ENCODE results near the gene CMTM8. TPM values are rescaled to one million over a fixed set of nuclear protein-coding genes. Genes with fewer than 3 reads are reported as not detected.

CMTM8 gene
- total RNA-seq, 1 experiment from 2014 or later, result 9.0 TPM

GRCh38 chr3:32306072-32306471 lies 67.6 kb downstream of the CMTM8 start:
- Mint-ChIP-seq H3K4me1 (peaks cover 51% of the 10 kb centered on the region), H3K4me3 (no peak overlapping the region), H3K27ac (no peak overlapping the region), H3K9me3 (peaks cover 8% of the 10 kb centered on the region), H3K36me3 (no peaks in the 10 kb centered on the region), H3K27me3 (ENCODE audit: low read depth) (no peaks in the 10 kb centered on the region)
- no peak for ATAC-seq
- no peak for DNase-seq (ENCODE audit: low spot score)
- POLR2A ChIA-PET, result no interaction called here
- TF ChIP-seq JUN (CRISPR knock-in tag; IDR thresholded peaks at IDR 0.05) (no peak), OVOL2 (CRISPR knock-in tag; IDR thresholded peaks at IDR 0.05; ENCODE audit: borderline replicate concordance) (no peak), ZNF138 (CRISPR knock-in tag; conservative IDR thresholded peaks at IDR 0.05) (no peak), E2F5 (CRISPR knock-in tag; IDR thresholded peaks at IDR 0.05) (no peak)
- TF ChIP-seq, protein P1, sequence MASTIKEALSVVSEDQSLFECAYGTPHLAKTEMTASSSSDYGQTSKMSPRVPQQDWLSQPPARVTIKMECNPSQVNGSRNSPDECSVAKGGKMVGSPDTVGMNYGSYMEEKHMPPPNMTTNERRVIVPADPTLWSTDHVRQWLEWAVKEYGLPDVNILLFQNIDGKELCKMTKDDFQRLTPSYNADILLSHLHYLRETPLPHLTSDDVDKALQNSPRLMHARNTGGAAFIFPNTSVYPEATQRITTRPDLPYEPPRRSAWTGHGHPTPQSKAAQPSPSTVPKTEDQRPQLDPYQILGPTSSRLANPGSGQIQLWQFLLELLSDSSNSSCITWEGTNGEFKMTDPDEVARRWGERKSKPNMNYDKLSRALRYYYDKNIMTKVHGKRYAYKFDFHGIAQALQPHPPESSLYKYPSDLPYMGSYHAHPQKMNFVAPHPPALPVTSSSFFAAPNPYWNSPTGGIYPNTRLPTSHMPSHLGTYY (CRISPR knock-in tag; IDR thresholded peaks at IDR 0.05), result no peak
- CTCF ChIA-PET, result interaction anchor here (1.0 kb wide), 1 partner anchor 162 kb away, joined by 3 read pairs; no protein-coding TSS in a partner anchor

DNA sequence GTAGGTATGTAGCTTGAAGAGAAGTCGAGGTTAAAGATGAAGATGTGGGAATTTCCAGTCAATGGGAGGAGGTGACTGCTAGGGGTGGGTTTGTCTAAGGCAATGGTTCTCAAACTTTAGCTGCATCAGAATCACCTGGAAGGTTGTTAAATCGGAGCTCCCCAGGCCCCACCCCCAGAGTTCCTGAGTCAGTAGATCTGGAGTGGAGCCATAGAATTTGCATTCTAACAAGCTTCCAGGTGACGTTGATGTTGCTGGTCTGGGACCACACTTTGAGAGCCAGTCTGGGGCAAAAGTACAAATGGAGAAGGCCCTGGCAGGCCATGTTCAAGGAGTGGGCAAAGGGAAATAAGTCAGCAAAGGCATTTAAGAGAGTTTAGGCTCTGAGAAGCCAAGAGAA lies 69.1 kb downstream of the CMTM8 start:
- POLR2A ChIA-PET, result no interaction called here
- no peak for TF ChIP-seq MLX (CRISPR knock-in tag; IDR thresholded peaks at IDR 0.05)
- TF ChIP-seq, protein P2, sequence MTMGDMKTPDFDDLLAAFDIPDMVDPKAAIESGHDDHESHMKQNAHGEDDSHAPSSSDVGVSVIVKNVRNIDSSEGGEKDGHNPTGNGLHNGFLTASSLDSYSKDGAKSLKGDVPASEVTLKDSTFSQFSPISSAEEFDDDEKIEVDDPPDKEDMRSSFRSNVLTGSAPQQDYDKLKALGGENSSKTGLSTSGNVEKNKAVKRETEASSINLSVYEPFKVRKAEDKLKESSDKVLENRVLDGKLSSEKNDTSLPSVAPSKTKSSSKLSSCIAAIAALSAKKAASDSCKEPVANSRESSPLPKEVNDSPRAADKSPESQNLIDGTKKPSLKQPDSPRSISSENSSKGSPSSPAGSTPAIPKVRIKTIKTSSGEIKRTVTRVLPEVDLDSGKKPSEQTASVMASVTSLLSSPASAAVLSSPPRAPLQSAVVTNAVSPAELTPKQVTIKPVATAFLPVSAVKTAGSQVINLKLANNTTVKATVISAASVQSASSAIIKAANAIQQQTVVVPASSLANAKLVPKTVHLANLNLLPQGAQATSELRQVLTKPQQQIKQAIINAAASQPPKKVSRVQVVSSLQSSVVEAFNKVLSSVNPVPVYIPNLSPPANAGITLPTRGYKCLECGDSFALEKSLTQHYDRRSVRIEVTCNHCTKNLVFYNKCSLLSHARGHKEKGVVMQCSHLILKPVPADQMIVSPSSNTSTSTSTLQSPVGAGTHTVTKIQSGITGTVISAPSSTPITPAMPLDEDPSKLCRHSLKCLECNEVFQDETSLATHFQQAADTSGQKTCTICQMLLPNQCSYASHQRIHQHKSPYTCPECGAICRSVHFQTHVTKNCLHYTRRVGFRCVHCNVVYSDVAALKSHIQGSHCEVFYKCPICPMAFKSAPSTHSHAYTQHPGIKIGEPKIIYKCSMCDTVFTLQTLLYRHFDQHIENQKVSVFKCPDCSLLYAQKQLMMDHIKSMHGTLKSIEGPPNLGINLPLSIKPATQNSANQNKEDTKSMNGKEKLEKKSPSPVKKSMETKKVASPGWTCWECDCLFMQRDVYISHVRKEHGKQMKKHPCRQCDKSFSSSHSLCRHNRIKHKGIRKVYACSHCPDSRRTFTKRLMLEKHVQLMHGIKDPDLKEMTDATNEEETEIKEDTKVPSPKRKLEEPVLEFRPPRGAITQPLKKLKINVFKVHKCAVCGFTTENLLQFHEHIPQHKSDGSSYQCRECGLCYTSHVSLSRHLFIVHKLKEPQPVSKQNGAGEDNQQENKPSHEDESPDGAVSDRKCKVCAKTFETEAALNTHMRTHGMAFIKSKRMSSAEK (CRISPR knock-in tag; IDR thresholded peaks at IDR 0.05; ENCODE audit: borderline replicate concordance), result no peak
- TF ChIP-seq SP1 (CRISPR knock-in tag; conservative IDR thresholded peaks at IDR 0.05), result no peak
- no peak for TF ChIP-seq CREM (CRISPR knock-in tag; IDR thresholded peaks at IDR 0.05)
- no peak for TF ChIP-seq HMGXB4 (CRISPR knock-in tag; IDR thresholded peaks at IDR 0.05)
- TF ChIP-seq, protein P3, sequence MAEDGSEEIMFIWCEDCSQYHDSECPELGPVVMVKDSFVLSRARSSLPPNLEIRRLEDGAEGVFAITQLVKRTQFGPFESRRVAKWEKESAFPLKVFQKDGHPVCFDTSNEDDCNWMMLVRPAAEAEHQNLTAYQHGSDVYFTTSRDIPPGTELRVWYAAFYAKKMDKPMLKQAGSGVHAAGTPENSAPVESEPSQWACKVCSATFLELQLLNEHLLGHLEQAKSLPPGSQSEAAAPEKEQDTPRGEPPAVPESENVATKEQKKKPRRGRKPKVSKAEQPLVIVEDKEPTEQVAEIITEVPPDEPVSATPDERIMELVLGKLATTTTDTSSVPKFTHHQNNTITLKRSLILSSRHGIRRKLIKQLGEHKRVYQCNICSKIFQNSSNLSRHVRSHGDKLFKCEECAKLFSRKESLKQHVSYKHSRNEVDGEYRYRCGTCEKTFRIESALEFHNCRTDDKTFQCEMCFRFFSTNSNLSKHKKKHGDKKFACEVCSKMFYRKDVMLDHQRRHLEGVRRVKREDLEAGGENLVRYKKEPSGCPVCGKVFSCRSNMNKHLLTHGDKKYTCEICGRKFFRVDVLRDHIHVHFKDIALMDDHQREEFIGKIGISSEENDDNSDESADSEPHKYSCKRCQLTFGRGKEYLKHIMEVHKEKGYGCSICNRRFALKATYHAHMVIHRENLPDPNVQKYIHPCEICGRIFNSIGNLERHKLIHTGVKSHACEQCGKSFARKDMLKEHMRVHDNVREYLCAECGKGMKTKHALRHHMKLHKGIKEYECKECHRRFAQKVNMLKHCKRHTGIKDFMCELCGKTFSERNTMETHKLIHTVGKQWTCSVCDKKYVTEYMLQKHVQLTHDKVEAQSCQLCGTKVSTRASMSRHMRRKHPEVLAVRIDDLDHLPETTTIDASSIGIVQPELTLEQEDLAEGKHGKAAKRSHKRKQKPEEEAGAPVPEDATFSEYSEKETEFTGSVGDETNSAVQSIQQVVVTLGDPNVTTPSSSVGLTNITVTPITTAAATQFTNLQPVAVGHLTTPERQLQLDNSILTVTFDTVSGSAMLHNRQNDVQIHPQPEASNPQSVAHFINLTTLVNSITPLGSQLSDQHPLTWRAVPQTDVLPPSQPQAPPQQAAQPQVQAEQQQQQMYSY (CRISPR knock-in tag; IDR thresholded peaks at IDR 0.05), result no peak
- TF ChIP-seq ZNF138 (CRISPR knock-in tag; conservative IDR thresholded peaks at IDR 0.05), result no peak
- no peak for TF ChIP-seq ZBTB21 (CRISPR knock-in tag; IDR thresholded peaks at IDR 0.05; ENCODE audit: borderline replicate concordance)
- TF ChIP-seq MXD4 (CRISPR knock-in tag; IDR thresholded peaks at IDR 0.05; ENCODE audit: borderline replicate concordance), result no peak
- TF ChIP-seq NFATC4 (CRISPR knock-in tag; IDR thresholded peaks at IDR 0.05), result no peak
- TF ChIP-seq CBFB (CRISPR knock-in tag; IDR thresholded peaks at IDR 0.05; ENCODE audit: low read depth), result no peak
- no peak for TF ChIP-seq ZNF232 (CRISPR knock-in tag; IDR thresholded peaks at IDR 0.05)
- TF ChIP-seq SMAD3 (CRISPR knock-in tag; IDR thresholded peaks at IDR 0.05; ENCODE audit: borderline replicate concordance), result no peak
- TF ChIP-seq ZNF425 (CRISPR knock-in tag; conservative IDR thresholded peaks at IDR 0.05), result no peak
- ATAC-seq (no peak; the same call in 1 of the 2 replicates), DNase-seq (ENCODE audit: low spot score) (no peak)
- no peak overlapping the region for H3K27ac Mint-ChIP-seq
- no peaks in the 10 kb centered on the region for H3K27me3 Mint-ChIP-seq (ENCODE audit: low read depth)
- H3K36me3 Mint-ChIP-seq, result no peaks in the 10 kb centered on the region
- CTCF ChIA-PET, result interaction anchor here (0.8 to 0.9 kb wide), 2 partner anchors 27 to 29 kb away, joined by 3 read pairs; no protein-coding TSS in a partner anchor
- H3K9me3 Mint-ChIP-seq, result peaks cover 8% of the 10 kb centered on the region
- H3K4me3 Mint-ChIP-seq, result no peak overlapping the region
- H3K4me1 Mint-ChIP-seq, result peaks cover 60% of the 10 kb centered on the region
